Measurements from ENCODE around the gene WNK2.
"Not testable (repeated sequence)": the region's sequence is repeated elsewhere in the genome, so short reads cannot be mapped to it uniquely, and the experiment has no call there.

Gene WNK2

GRCh38 chr9:93342428-93342827 lies 158.5 kb downstream of the WNK2 start:
- not testable (repeated sequence) for DNase-seq

- no peak for DNase-seq
These were observed 159.7 kb downstream of the WNK2 start for GRCh38 chr9:93343663-93344062.

- no peak for DNase-seq
These were observed 161.8 kb downstream of the WNK2 start for GRCh38 chr9:93345643-93346230.

- DNase-seq = peak; percentile 26 to 79 (median 55)
These were observed 162.5 kb downstream of the WNK2 start for GRCh38 chr9:93346231-93347112.

DNA sequence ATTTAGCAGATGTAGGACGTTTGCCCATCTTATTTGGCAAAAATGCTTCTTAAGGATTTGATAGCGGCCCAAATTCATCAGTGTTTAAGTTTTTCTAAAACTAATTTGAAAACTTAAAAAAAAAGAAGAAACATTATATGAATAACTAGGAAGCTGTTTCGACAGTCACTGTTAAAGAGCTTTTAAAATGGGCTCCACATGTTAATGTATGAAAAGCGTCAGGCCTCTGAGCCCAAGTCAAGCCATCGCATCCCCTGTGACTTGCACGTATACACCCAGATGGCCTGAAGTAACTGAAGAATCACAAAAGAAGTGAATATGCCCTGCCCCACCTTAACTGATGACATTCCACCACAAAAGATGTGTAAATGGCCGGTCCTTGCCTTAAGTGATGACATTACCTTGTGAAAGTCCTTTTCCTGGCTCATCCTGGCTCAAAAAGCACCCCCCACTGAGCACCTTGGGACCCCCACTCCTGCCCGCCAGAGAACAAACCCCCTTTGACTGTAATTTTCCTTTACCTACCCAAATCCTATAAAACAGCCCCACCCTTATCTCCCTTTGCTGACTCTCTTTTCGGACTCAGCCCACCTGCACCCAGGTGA lies 163.5 kb downstream of the WNK2 start:
- not testable (repeated sequence) for DNase-seq

- not testable (repeated sequence) for DNase-seq
These were observed 169.7 kb downstream of the WNK2 start for GRCh38 chr9:93353413-93354310.

DNA sequence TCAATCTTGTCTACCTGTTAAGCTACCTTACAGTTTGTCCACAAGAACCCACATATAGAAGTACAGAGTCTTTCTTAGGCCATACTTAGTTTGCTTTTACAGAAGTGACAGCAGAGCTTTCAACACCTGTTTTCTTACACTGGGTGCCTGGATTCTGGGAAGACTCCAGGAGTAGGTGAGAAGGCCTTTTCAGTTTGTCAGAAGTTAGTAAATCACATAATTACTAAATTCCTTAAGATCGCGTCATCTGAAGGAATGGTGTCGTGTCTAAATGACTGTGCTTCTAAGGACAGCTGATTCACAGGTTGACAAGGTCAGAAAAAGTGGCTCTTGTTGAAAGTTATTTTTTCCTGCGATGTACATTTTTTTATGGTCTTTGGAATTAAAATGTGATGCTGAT lies 170.5 kb downstream of the WNK2 start:
- DNase-seq = no peak

GRCh38 chr9:93355827-93356226 lies 171.9 kb downstream of the WNK2 start:
- DNase-seq = no peak

GRCh38 chr9:93357649-93358048 lies 173.7 kb downstream of the WNK2 start:
- peak; percentile 36 to 58 (median 44) for DNase-seq

- not testable (repeated sequence) for DNase-seq
These were observed 176.0 kb downstream of the WNK2 start for GRCh38 chr9:93359907-93360306.

DNA sequence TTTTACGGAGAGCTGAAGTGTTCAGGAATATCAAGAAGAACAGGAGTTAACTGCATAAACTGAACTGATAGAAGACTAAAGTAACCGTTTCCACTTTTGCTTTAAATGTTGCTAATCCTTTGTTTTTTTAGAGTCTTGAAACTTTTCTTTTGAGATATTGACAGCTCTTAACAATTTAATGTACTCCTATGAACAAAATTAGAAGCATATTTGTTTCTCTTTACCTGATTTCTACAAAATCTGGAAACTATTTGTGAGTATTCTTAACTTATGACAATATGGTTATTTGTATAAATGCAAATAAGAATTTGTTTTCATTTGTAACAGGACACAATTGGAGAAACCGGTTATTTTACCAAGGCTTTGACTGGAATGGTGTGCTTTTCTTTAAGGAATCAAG lies 178.1 kb downstream of the WNK2 start:
- DNase-seq = no peak

GRCh38 chr9:93364734-93365426 lies 180.9 kb downstream of the WNK2 start:
- DNase-seq = no peak

- no peak for DNase-seq
These were observed 181.6 kb downstream of the WNK2 start for GRCh38 chr9:93365427-93366118.

DNA sequence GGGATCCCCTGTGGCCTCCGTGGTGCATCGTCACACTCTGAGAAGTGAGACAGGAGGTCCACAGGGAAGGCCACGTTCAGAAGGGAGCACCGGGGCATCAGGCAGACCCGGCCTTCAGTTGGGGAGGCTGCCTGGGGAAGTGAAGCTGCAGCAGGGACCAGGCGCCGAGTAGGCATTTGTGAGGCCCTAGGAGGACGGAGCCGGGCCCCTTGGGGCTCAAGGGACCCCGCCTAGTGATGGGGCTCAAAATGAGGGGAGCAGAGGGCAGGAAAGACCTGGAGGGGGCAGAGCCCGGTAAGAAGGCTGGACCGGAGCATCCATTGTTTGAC lies 182.1 kb downstream of the WNK2 start:
- DNase-seq = no peak

GRCh38 chr9:93366486-93366885 lies 182.5 kb downstream of the WNK2 start:
- DNase-seq = not testable (repeated sequence)

DNA sequence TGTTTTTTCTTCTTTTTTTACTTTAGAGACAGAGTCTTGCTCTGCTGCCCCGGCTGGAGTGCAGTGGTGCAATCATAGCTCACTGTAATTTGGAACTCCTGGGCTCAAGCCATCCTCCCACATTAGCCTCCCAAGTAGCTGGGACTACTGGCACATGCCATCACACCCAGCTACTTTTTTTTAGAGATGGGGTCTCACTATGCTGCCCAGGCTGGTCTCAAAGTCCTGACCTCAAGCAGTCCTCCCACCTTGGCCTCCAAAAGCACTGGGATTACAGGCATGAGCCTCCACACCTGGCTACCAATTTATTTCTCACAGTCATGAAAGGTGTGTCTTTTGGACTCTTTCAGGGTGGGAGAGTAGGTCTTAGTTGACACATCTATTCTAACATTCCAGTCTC lies 184.5 kb downstream of the WNK2 start:
- DNase-seq = no peak

- peak in 2 of 3 donors; percentile 30 to 38 for DNase-seq
These were observed 185.7 kb downstream of the WNK2 start for GRCh38 chr9:93369686-93370085.

All from suppressor macrophage treated with lipopolysaccharide for 1 hour (primary cell).